HFF-Myc (cell line): ENCODE results near the gene WDR18.
A peak's percentile ranks its signal among the peaks of the same experiment; 100 is the strongest.

ENCODE experiments used
- DNase-seq: peaks from one replicate; pipeline ENCODE4 v3.0.0-alpha.2; 2011; ENCODE audit warnings: low read depth; ENCODE audit errors: extremely low read depth
- H3K4me3 ChIP-seq: replicated peaks from 2 replicates; pipeline ENCODE4 v1.5.1; 2011; ENCODE audit warnings: low read depth, mild to moderate bottlenecking, control low read depth, low read length
- CTCF ChIP-seq: IDR thresholded peaks from 2 replicates; pipeline ENCODE4 v1.5.1; 2012; ENCODE audit warnings: mild to moderate bottlenecking, low read depth, low read length, control low read depth; ENCODE audit errors: missing control alignments

WDR18 gene

GRCh38 chr19:986083-986482, 1.9 kb downstream of the WDR18 start:
- DNase-seq = no peak
- no peak overlapping the region for H3K4me3 ChIP-seq
- no peak for TF ChIP-seq CTCF

GRCh38 chr19:988081-988480, 3.9 kb downstream of the WDR18 start:
- no peak for DNase-seq
- TF ChIP-seq CTCF = no peak

GRCh38 chr19:988510-988909, 4.4 kb downstream of the WDR18 start:
- no peak for DNase-seq
- TF ChIP-seq CTCF = no peak
- H3K4me3 ChIP-seq = no peak overlapping the region

More at GRCh38 chr19:988081-988480, 3.9 kb downstream of the WDR18 start:
- no peak overlapping the region for H3K4me3 ChIP-seq

- peak; percentile 30 for TF ChIP-seq CTCF
- no peak for DNase-seq
- H3K4me3 ChIP-seq = no peak overlapping the region
Measured at GRCh38 chr19:989381-990081, 5.4 kb downstream of the WDR18 start.

GRCh38 chr19:990119-990571, 6.0 kb downstream of the WDR18 start:
- H3K4me3 ChIP-seq = no peak overlapping the region
- no peak for DNase-seq
- no peak for TF ChIP-seq CTCF

- no peak overlapping the region for H3K4me3 ChIP-seq
- no peak for DNase-seq
- no peak for TF ChIP-seq CTCF
Measured at GRCh38 chr19:990746-991145, 6.6 kb downstream of the WDR18 start.

- DNase-seq = no peak
- H3K4me3 ChIP-seq = no peak overlapping the region
- TF ChIP-seq CTCF = no peak
Measured at GRCh38 chr19:991174-991931, 7.2 kb downstream of the WDR18 start.
